Neural crest cell (in vitro differentiated cells): Measurements from ENCODE around the gene WIF1. TPM values are rescaled to one million over a fixed set of nuclear protein-coding genes. Genes with fewer than 3 reads are reported as not detected.

Source experiments
- DNase-seq: peaks from one replicate; pipeline ENCODE4 v3.0.0; 2021; ENCODE audit warnings: low read depth, mixed read lengths, low spot score
- H3K27ac Mint-ChIP-seq: one replicate; pipeline ENCODE4 v1.8.0; 2021; ENCODE audit warnings: mild to moderate bottlenecking, mixed read lengths; ENCODE audit not compliant: unreplicated experiment
- H3K27me3 Mint-ChIP-seq: 2 replicates; pipeline ENCODE4 v1.8.0; 2021; ENCODE audit warnings: low read depth, mild to moderate bottlenecking, mixed read lengths
- H3K36me3 Mint-ChIP-seq: 2 replicates; pipeline ENCODE4 v1.8.0; 2021; ENCODE audit warnings: low read depth, mild to moderate bottlenecking, mixed read lengths
- H3K4me1 Mint-ChIP-seq: 2 replicates; pipeline ENCODE4 v1.8.0; 2021; ENCODE audit warnings: mixed read lengths
- H3K4me3 Mint-ChIP-seq: one replicate; pipeline ENCODE4 v1.8.0; 2021; ENCODE audit warnings: mild to moderate bottlenecking, mixed read lengths
- H3K9me3 Mint-ChIP-seq: 2 replicates; pipeline ENCODE4 v1.8.0; 2021; ENCODE audit warnings: mixed read lengths
- total RNA-seq: library from RNA; stranded (reverse); gene quantifications from 2 replicates; pipeline ENCODE4 v1.2.1, GENCODE V29; 2021
- TF ChIP-seq, protein P1 (sequence below): fragments of 200-600 bp; sonication (generic); conservative IDR thresholded peaks from 2 replicates; pipeline ENCODE4 v1.5.0; 2021; ENCODE audit warnings: antibody characterized with exemption, mild to moderate bottlenecking

The WIF1 gene
- total RNA-seq, 1 donor from 2014 or later = not detected

DNA sequence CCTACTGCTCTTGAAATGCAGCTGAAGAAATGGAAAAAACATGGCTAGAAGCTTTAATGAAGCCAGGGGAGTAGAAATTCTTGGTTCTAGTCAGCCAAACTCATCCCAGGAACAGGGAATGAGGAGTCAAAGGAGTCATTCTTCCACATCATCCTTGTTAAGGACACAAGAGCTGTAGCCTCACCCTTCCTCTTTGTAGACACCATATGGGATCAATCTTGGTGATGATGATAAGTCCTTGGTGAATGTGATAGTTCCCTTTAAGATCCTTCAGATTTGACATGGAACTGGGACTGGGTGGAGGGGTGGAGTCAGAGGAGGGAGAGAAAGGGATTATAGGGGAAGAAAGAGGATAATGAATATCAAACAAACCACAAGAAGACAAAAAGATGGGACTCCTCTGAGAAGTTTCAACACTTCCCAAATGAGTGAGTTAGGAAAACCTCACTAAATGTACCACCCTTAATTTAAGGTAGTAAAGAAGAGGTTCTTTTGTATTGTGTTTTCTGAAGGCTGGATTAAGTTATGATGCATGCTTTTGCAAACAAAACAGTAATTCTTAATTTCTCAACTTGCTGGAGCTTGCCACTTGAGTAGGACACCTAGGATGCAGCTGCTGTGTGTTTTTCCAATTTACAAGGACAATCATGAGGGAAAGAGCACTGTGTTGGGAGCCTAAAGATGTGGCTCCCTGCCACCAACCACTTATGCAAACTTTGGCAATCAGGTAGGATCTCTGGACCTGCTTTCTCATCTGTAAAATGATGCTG is 104.0 kb downstream of the WIF1 start:
- Mint-ChIP-seq H3K27me3 (peaks cover 23% of the 10 kb centered on the region), H3K27ac (no peak overlapping the region), H3K4me1 (no peaks in the 10 kb centered on the region), H3K36me3 (no peaks in the 10 kb centered on the region), H3K4me3 (no peak overlapping the region), H3K9me3 (no peaks in the 10 kb centered on the region)
- no peak for DNase-seq
- TF ChIP-seq, protein P1, sequence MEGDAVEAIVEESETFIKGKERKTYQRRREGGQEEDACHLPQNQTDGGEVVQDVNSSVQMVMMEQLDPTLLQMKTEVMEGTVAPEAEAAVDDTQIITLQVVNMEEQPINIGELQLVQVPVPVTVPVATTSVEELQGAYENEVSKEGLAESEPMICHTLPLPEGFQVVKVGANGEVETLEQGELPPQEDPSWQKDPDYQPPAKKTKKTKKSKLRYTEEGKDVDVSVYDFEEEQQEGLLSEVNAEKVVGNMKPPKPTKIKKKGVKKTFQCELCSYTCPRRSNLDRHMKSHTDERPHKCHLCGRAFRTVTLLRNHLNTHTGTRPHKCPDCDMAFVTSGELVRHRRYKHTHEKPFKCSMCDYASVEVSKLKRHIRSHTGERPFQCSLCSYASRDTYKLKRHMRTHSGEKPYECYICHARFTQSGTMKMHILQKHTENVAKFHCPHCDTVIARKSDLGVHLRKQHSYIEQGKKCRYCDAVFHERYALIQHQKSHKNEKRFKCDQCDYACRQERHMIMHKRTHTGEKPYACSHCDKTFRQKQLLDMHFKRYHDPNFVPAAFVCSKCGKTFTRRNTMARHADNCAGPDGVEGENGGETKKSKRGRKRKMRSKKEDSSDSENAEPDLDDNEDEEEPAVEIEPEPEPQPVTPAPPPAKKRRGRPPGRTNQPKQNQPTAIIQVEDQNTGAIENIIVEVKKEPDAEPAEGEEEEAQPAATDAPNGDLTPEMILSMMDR = no peak

DNA sequence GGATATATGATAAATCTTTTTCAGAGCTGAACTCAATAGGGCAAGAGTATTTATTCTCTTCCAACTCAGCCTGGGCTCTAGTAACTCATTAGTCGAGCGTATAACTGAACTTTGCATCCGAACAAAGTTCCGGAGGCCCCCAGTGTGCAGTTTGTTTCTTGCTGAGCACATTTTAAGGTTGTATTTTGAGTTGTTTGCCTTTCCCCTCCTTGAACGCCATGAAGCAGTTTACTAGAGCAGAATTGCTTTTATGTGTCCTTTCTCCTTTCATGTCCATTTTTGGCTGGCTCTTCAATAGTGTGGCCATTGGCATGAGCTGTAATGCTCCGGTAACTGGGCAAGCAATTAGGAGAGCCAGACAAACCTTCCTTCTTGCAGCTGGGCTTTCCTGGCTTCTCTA is 105.3 kb downstream of the WIF1 start:
- TF ChIP-seq, protein P1 = no peak
- no peak overlapping the region for H3K4me3 Mint-ChIP-seq
- no peaks in the 10 kb centered on the region for H3K4me1 Mint-ChIP-seq
- no peaks in the 10 kb centered on the region for H3K36me3 Mint-ChIP-seq
- no peaks in the 10 kb centered on the region for H3K9me3 Mint-ChIP-seq
- no peak for DNase-seq
- peaks cover 23% of the 10 kb centered on the region for H3K27me3 Mint-ChIP-seq
- no peak overlapping the region for H3K27ac Mint-ChIP-seq

DNA sequence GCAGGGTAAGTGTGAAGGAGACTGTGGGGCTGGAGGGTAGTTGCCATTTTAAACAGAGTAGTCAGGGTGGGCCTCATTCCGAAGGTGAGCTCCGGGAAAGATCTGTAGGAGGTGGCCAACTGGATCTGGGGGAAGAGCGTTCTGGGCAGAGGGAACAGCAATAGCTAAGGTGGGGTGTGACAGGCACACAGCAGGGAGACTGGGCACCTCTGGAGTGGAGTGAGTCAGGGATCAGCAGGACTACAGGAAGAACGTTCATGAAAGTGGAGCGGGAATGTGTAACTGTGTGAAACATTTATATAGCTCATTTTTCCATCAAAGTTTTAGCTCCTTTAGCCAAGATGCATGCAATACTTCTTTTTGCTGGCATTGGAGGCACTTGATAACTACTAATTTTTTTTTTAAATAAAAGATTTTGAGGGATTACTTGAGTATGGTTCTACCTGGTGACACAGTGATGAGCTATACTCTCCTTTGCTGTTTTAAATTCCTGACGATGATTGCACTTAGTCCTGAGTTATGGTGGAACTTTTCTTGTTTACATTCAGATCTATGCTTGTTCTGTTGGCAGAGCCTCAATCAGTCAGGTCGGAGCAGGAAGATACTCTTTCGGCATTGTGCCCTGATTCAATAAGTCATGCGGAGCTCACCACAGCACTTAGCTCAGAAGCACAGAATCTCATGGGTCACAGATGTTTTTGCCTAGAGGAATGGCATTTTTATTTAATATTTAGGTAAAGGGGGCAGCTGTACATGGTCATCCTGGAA is 106.4 kb downstream of the WIF1 start:
- Mint-ChIP-seq H3K4me1 (no peaks in the 10 kb centered on the region), H3K36me3 (no peaks in the 10 kb centered on the region), H3K27me3 (peaks cover 23% of the 10 kb centered on the region), H3K4me3 (no peak overlapping the region), H3K27ac (no peak overlapping the region), H3K9me3 (no peaks in the 10 kb centered on the region)
- no peak for DNase-seq
- TF ChIP-seq, protein P1 = no peak

DNA sequence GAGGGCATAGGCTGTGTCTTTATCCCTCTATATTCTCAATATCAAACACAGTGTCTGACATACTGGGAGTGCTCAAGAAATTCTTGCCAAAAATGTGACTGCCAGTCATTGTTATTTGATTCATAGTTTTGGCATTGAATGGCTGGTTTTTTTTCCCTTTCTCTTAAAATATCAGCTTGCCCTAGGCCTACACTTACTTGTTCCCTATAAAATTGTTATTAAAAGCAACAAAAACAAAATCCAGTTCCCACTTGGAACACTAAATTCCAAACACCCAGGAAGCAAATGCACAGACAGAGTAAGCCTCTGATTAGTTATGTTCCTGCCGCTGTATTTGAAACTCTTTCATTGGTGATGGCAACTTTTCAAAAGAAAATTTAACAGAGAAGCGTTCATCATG is 110.7 kb downstream of the WIF1 start:
- Mint-ChIP-seq H3K9me3 (no peaks in the 10 kb centered on the region), H3K36me3 (no peaks in the 10 kb centered on the region), H3K4me1 (no peaks in the 10 kb centered on the region), H3K4me3 (no peak overlapping the region), H3K27me3 (peaks cover 11% of the 10 kb centered on the region), H3K27ac (no peak overlapping the region)
- no peak for DNase-seq
- TF ChIP-seq, protein P1 = no peak

DNA sequence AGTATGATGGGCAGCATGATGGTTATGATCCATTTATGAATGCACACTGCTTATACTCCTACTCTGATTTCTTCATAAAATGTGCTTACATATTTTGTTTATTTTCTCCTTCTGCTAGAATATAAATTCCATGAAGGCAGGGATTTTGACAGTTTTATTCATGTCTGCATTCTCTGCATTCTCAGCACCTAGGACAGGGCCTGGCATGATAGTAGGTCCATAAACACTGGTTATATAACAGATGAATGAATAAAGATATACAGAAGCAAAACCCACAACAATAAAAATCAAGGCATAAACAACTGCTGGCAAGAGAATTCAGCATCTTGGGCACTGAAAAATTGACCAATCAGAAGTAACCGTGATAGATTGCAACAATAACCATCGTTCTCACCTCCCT is 115.4 kb downstream of the WIF1 start:
- H3K36me3 Mint-ChIP-seq = no peaks in the 10 kb centered on the region
- no peak overlapping the region for H3K4me3 Mint-ChIP-seq
- H3K27ac Mint-ChIP-seq = no peak overlapping the region
- H3K27me3 Mint-ChIP-seq = peaks cover 3% of the 10 kb centered on the region
- no peaks in the 10 kb centered on the region for H3K9me3 Mint-ChIP-seq
- no peak for DNase-seq
- TF ChIP-seq, protein P1 = no peak
- no peaks in the 10 kb centered on the region for H3K4me1 Mint-ChIP-seq
